Stimulated activated CD4-positive, alpha-beta T cell treated with anti-CD3 and anti-CD28 coated beads, Interleukin-15, amount 100 ng/mL, for 48 hours (primary cell): Measurements from ENCODE around the gene FBXO46.

Source experiments
- DNase-seq, 2 donors: peaks; one replicate each; pipeline ENCODE4 v3.0.0-alpha.2; 2020; ENCODE audit warnings: low read depth in 2 of 2

The FBXO46 gene, protein sequence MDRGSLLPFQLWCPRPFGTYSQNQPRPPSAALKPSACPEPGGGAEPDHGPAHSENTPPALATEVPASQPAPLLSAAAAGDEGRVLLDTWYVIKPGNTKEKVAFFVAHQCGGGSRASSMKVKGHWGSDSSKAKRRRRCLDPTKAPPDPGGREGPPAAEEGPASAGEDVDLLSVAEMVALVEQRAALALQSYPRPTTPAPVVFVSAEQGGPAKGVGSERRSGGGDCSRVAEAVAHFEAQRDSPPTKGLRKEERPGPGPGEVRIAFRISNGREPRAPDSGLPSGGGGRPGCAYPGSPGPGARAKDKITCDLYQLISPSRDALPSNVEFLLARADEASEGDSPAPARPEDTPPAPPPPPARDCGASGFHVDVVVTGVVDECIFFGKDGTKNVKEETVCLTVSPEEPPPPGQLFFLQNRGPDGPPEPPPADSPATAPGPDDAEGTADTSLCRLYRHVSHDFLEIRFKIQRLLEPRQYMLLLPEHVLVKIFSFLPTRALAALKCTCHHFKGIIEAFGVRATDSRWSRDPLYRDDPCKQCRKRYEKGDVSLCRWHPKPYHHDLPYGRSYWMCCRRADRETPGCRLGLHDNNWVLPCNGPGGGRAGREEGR

DNA sequence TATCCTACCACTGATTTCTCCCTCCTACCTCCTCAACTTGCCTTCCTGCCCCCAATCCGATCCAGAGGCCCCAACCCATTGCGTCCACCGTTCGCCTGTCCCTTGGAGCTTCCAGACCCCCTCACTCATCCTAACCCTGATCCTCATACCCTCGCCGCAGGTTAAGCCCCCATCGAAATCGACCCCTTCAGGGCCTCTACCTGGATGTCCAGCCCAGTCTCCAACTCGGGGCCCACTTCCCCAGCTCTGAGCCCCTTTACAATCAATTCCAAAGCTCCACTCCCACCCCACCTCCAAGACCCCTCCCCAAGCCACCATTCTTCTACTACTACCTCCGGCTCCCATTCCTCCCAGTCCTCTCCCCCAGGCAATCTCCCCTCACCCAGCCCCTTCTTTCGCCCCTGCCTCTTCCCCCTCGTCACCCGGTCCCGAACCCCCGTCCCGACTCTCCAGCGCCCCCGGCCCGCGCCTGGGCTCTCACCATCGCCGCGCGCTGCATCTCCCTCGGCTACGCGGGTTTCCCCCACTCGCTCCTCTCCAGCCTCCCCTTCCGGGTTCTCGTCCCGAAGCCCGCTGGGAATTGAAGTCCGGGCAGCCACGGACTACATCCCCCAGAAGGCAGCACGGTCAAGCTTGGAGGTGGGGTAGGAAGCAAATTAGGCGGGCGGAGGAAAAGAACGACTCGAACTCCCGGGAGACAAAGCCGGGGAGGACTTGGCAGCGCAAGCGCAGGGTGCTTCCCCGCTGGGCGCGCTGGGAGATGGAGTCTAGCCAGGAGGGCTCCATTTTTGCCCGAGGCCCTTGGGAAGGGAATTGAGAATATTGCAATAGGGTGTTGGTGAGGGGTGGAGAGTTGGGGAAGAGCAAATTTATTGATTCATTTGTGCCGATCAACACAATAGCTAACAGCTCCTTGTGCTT is at the start of gene FBXO46:
FBXO46 (minus strand) TSS at position 529 of the 921 bp plus-strand sequence. CDS start 17,401 bp downstream, outside the sequence.
- DNase-seq: peak; percentile 92 to 95

DNA sequence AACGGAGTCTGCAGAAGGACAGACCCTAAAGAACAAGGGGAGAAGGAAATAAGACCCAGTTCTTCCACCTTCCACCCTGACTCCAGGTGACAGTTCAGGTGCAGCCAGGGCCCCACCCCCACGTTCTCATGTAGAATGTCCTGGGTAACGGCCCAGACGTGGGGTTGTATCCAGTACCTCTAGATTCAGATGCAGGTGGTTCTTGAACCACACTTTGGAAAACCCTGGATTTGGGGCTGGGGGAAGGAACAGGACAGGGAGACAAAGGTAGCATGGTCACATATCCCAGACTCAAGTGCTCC is 49.4 kb upstream of the FBXO46 start:
- DNase-seq: no peak

DNA sequence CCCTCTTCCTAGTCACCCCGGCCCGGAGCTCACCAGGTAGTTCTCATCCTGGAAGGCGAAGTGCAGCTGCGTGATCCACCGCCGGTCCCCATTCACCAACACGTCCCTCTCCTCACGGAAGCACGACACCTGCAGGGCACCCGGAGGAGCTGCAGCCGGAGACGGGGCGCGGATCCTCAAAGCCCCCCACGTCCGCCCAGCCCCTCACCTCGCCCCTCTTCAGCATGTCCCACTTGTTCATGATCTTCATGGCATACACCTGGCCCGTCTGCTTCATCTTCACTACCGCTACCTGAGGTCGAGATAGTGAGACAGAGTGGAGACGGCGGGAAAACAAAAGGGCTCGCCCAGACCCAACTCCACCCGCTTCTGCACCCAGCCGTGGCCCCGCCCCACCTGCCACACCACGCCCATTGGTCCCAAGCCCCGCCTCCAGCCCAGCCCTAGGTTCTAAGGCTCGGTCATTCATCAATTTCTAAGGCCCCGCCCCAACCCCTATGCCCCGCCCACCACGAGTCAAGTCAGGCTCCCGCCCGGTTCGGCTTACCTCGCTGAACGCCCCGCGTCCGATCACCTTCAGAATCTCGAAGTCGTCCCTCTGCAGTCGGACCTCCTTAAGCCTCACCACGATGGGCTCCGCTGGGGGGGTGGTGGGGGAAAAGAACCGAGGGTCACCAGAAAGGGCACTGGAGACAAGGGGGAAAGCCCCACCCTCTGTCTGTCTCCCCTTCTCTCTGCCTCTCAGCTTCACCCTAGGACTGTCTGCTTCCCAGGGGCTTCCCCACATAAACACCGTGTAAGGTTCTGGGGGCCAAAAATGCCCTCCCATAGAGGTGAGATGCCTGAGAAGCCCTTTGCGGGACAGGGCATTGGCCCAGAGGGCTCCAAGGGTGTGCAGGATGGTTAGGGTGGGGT is 48.8 kb upstream of the FBXO46 start:
- DNase-seq: peak; percentile 86 to 97

- no peak for DNase-seq
These were observed 47.4 kb upstream of the FBXO46 start for GRCh38 chr19:45778010-45778661.

DNA sequence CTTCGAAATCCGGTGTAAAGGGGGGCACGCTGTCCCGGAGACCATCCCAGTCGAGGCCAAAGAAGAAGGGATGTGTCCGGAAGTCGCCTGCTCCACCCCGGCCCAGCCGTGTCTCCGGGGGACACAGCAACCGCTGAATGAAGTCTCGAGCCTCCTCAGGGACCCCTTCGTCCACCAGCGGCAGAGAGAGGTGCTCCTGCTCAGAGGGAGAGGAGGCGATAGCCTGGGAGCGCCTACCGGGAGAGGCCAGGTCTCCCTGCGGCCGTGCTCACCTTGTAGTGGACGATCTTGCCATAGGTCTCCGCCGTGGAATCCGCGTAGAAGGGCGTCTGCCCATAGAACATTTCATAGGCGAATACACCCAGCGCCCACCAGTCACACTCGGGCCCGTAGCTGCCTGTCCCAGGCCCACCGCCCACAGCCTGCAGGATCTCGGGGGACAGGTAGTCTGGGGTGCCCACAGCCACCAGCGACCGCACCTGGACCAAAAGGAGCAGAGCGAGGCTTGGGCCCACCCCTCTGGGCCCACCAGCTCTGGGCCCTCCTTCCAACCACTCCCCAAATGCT is 46.8 kb upstream of the FBXO46 start:
- DNase-seq: no peak

DNA sequence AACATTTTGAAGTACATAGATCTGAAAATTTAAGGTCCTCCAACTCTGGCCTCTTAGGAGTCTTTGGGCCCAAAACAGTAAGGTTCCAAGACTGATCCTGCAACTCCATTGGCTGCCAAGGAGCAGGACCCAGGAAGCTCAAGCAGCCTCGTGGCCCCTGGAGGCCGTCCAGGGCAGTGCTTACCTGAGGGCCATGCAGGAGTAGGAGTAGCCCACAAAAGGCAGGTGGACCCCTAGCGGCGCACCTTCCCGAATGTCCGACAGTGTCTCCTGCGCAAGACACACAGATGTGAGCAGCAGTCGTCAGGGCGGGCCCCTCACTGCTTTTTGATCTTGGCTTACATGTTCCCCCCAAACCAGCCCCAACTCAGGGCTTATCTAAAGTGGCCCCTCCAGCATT is 44.1 kb upstream of the FBXO46 start:
- no peak for DNase-seq

GRCh38 chr19:45773384-45773783 is 42.7 kb upstream of the FBXO46 start:
- no peak for DNase-seq

DNA sequence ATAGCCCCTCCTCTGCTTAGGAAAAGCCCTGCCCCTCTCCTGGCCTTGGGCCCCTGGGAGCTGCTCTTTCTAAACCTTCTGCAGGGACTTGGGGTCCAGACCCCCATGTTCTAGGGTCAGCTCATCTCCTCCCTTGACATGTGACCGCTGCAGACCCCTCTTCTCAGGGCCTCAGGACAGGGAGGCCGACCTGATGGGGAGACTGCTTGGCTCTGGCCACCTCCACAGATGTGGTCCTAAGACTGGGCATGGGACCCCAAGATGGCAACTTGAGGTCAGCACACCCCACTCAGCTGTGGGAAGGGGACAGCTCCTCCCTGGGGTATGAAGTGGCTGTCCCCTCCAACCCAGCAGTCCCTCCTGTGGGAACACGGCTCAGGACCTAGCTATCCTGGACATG is 42.2 kb upstream of the FBXO46 start:
- no peak for DNase-seq

- DNase-seq: no peak
These were observed 41.6 kb upstream of the FBXO46 start for GRCh38 chr19:45772130-45772840.

DNA sequence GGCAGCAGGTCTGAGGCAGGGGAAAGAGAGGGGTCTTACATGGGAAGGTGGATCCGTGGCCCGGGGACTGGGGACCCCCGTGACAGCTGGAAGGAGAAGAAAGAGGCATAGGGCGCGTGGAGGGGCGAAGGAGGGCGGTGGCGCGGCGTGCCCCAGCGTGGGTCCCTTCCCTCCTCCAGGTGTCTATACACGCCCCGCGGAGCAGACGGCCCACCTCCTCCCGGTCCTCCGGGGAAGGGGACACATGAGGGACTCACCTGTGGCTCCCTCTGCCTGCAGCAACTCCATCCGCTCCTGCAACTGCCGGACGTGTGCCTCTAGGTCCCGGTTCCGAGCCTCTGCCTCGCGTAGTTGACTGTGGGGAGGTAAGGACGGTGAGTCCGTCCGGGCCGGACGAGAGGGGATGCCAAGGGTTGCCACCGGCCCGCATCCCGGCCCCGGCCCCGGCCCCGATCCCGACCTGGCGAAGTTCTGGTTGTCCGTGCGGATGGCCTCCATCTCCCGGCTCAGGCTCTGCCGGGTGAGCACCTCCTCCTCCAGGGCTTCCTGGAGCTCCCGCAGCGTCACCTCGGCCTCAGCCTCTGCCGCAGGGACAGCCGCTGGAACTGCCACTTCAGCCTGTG is 40.7 kb upstream of the FBXO46 start:
- no peak for DNase-seq

GRCh38 chr19:45770192-45771101 is 39.8 kb upstream of the FBXO46 start:
- DNase-seq: peak; percentile 85 to 87

- DNase-seq: peak; percentile 35 to 39
These were observed 39.1 kb upstream of the FBXO46 start for GRCh38 chr19:45769821-45770191.

- peak; percentile 93 to 95 for DNase-seq
These were observed 38.5 kb upstream of the FBXO46 start, which contains the start of gene SIX5 for GRCh38 chr19:45768984-45769782. SIX5 (minus strand) TSS chr19:45769252; CDS start chr19:45768844, 408 bp downstream.

DNA sequence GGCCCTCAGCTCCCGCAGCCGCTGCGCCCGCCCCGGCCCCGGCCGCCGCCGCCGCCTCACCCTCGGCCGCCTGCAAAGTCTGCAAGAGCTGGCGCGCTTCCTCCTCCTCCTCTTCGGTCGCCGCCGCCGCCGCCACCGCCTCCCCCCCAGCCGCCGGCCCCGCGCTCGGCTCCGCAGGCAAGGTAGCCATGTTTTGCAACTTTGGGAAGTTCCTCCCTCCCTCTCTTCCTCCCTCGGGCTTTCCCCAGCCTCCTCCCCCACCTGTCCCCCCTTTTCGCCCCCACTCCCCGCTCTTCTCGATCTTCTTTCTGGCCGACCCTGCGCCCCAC is 37.9 kb upstream of the FBXO46 start:
- peak in 1 of 2 donors; percentile 45 for DNase-seq

GRCh38 chr19:45767881-45768654 is 37.4 kb upstream of the FBXO46 start:
- no peak for DNase-seq

- DNase-seq: no peak
These were observed 36.7 kb upstream of the FBXO46 start for GRCh38 chr19:45767410-45767880.
